HG02884 (cell line): ENCODE data around the gene CHST11.
"Not testable (repeated sequence)": the region's sequence is repeated elsewhere in the genome, so short reads cannot be mapped to it uniquely, and the experiment has no call there.

Experiments
- ATAC-seq: cut with Tn5 transposase; IDR thresholded peaks from one replicate; pipeline ENCODE4 v1.9.1; 2021; ENCODE audit warnings: mild to moderate bottlenecking, moderate library complexity; ENCODE audit not compliant: unreplicated experiment

The CHST11 gene

DNA sequence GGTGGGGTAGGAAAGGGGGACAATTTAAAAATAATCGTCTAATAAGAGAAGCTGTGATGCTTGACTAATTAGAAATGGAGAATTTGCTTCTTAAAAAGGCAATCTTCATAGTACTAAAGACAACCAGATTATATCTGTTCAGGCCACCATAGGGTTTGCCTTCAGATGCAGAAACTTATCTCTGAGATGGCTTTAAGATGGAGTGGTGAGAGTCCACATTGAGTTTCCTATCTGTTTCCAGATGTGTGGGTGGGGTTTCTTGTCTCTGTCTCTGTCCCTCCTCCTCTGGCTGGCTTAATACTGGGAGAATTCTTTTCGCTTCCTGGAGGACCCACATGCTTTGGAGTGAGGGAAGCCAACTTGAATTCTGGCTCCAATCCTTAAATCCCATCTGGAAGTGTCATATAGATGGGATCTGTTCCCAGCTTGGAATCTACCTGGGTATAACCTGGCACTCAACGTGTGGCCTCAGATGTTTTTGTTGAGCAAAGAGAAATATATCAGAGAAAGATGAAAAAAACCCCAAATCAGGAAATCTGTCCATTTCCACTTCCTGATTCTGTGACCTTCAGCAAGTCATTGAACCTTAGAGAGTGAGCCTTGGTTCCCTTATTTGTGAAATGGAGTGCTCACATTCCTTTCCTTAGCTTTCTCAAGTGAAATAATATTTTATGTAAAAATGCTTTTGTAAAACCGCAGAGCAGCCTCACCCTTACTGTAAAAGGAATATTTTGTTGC, 66.4 kb downstream of the CHST11 start:
- no peak for ATAC-seq

- ATAC-seq: no peak
Observed at GRCh38 chr12:104524034-104524832, 67.5 kb downstream of the CHST11 start.

DNA sequence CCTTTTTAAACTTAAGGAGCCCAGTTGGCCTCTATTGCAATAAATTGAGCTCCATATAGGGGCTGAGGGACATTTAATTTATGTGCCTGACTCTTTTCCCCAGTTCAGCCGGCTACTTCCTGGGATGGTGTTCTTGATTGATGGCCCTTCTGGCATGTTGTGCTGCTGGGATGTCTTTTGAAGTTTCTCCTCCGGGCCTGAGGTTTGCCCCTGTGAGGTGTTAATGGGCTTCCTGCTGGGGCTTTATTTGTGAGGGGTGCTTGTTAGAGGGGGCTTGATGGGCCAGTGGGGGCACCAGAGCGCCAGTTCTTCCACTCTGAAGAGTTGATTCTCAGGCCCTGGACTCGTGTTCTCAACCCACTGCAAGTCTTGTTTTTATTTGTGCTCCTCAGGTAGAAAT, 69.6 kb downstream of the CHST11 start:
- ATAC-seq: no peak

GRCh38 chr12:104526751-104527150, 70.0 kb downstream of the CHST11 start:
- ATAC-seq: no peak

GRCh38 chr12:104527653-104528052, 70.9 kb downstream of the CHST11 start:
- ATAC-seq: not testable (repeated sequence)

DNA sequence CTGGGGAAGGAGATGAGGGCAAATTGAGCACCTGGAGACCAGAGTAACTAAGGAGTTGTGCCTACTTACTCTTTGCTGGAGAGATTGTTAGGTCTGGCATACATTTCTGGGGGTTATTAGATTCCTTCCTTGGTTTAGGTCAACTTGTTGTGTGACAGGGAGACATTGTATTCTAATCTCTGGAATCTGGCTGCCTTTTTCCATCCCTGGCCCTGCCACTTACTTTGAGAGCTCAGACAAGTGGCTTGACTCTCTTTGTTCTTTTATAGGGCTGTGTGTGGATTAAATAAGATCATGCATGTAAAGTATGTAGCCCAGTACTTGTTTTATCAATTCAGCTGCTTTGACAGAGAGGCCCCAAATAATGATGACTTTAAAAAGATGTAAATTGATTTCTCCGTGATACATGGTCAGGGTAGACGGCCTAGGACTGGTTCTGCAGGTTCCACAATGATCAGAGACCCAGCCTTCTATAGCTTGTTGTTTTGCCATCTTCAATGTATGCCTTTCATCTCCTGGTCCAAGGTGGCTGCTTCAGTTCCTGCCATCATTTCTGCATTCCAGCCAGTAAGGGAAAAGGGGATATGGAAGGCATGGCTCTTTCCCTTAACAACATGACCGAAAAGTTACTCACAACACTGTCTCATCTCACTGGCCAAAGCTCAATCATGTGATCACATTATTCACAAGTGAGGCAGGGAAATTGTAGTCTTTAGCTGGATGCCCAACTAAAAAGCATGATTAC, 72.6 kb downstream of the CHST11 start:
- no peak for ATAC-seq

DNA sequence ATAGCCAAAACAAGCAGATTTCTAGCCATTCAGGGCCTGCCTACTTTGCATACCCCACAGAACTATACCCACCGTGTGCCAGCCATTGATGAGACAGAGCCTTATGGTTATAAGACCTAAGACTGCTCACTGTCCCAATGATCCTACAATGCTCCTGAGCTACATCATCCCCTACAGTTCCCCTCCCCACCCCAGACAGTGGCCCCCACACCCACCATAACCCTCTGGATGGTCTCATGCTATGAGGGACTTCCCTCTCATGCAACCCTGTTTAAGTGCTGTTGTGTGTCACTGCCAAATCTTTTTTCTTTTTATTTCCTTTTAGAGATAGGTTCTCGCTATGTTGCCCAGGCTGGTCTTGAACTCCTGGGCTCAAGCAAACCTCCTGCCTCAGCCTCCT, 75.9 kb downstream of the CHST11 start:
- no peak for ATAC-seq

DNA sequence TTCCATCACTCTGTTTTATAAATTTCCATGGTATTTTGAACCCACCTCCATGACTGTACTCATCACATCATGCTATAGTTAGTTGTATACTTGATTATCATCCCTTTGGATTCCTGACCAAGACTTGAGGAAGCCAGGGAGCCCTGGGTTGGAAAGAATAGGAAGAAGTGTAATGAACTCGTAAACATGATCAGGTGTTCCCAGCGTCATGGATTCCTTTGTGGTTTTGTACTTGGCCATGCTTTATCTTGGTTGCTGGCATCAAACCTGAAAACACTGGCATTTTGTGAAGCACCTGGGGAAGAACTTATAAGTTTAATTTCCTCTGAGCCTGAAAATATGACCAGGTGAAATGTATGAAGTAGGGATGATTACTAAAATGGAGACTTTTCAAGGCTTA, 76.4 kb downstream of the CHST11 start:
- no peak for ATAC-seq

DNA sequence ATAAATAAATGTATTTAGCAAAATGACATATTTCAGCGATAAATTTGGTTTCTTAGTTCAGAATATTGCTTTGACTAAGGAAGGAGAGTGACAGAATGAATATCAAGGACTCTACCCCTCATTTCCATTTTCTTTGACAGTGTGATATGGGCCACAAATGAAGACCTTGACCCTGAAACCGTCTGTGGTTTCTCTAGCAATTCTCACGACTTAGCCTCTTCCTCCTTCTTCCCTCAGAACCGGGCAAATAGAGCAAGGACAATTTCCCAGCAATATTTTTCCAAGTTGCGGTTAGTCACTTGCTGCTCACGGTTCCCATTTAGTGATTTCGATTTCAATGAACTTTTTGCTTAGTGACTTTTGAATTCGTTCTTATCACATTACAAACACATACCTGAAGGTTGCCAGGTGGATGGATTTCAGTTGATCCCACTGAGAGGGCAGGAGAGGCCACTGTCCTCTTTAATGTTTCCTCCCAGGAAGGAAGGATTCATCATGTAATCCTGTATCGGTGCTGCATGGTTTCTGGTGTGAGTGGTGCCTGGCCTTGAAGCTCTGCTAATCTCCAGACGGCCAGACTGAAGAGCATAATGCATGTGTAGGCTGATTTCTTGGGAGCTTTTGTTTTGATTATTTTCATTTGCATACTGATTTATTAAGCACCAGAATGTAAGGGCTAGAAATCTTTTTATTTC, 77.6 kb downstream of the CHST11 start:
- no peak for ATAC-seq

DNA sequence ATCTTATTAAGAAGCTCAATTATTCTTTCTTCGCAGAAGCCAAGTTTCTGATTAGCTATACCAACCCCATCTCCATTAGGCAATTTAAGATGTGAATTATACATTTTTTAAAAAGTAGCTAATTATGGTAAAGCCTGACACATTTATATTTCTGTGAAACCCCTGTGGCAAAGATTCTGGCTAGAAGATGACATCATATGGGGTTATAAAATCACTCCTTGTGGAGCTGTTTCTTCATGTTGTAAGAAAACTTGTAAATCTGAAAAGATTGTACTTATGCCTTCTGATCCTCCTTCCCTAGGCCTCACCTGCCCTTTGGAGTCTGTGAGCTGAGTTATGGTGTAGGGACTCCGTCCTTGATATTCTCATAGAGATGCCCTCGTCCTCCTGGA, 78.1 kb downstream of the CHST11 start:
- ATAC-seq: no peak

- ATAC-seq: no peak
Observed at GRCh38 chr12:104535369-104535768, 78.6 kb downstream of the CHST11 start.

DNA sequence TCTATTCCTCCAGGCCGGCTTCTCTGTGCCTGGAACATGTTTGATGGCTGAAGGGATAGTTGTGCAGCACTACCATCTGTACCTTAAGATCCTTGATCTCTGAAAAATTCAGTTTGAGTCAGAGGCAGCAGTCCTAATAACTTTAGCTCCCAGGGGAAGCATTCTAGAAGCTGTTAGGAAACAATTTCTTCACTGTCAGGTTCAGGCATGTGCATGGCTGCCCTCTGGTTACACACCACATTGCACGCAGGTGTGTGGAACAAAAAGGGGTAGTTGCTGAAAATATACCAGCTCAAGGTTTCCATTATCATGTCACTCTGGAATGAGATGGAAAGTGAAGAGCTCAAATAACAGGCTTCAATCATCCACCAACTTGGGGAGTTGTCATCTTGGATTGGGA, 80.1 kb downstream of the CHST11 start:
- ATAC-seq: no peak

DNA sequence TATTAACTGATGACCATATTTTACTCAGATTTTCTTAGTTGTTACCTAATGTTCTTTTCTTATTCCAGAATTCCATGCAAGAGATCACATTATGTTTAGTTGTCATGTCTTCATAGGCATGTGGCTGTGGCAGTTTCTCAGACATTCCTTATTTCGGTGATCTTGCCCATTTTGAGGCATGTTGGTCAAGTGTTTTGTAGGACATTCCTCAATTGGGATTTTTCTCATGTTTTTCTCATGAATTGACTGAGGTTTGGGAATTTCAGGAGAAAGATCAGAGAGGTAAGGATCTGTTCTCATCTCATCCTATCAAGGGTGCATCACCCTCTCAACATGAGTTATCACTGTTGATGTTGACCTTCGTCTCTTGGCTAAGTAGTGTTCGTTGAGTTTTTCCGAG, 81.3 kb downstream of the CHST11 start:
- no peak for ATAC-seq

DNA sequence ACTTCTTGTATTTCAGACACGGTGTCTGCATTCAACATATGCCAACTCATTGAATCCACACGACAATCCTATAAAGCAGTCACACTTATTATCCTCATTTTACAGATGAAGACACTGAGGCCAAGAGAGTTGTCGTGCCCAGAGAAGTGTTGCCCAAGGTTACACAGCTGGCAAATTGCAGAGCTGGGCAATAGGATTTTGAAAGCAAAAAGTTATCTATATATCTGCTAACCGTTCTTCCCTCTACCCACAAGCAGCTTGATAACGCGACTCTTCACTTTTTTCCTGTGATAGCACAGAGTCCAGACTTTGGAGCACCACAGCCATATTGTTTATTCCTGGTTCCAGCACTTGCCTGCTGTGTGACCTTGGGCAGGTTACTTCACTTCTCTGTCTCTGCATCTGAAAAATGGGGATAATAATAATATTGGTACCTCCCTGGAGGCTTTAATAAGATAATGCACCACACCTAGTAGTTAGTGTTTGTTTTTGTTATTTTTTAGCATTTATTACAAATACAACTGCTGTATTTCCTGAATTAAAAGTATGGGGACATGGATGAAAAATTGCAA, 82.2 kb downstream of the CHST11 start:
- ATAC-seq: no peak

DNA sequence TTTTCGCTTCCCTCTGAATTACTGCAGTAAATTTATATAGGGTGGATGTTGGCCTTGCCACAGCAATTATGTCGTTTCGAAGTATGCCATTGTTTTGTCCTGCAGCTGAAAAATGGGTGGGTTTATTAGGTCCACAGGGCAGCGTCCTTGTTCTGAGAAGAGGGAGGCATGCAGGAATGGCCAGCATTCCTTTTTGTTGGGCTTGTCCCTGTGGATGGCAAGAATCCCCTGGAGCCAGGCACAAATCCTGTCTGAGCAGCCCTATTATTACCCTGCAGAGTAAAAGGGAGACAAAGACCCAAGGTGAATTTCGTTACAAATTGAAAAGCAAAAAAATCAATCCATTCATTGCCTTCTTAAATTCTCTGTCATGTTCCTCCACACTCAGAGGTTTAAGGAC, 88.1 kb downstream of the CHST11 start:
- no peak for ATAC-seq

- no peak for ATAC-seq
Observed at GRCh38 chr12:104546575-104546974, 89.8 kb downstream of the CHST11 start.

- ATAC-seq: no peak
Observed at GRCh38 chr12:104547235-104547634, 90.5 kb downstream of the CHST11 start.

GRCh38 chr12:104549815-104550480, 93.2 kb downstream of the CHST11 start:
- no peak for ATAC-seq

DNA sequence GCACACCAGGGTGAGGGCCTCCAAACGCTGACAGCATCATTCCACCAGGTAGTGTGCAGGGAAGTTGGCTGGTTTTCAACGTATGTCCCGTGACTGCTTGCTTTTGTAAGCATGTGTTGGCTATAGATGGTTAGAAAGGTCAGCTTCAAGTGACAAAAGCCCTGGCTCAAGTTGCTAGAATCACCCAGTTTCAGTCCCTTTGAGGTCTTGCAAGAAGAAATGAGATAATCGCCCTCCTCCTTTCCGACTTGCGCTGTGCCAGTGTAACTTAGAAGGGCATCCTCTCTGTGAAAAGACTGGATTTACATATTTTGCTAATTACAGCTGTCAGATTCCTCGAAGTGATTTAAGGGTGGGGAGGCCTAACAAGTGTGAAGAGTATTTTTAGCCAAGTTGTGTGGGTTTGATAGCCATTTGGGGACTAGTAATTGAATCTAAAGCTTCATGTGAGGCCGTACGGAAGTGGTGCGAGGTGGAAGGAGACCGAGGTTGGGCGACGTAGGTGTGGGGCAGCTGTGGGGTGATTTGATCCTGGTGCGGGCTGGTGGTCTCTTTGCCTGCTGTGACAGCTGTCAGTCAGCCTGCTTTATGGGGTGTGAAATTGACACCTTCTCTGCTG, 94.7 kb downstream of the CHST11 start:
- no peak for ATAC-seq

DNA sequence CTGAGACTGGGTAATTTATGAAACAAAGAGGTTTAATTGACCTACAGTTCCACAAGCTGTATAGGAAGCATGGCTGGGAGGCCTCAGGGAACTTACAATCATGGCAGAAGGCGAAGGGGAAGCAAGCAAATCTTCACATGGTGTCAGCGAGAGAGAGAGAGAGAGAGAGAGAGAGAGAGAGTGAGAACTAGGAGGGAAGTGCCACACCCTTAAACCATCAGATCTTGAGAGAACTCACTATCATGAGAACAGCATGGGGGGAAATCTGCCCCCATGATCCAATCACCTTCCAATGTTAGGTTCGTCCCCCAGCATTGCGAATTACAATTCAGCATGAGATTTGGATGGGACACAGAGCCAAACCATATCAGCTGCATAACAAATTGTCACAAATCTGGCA, 96.7 kb downstream of the CHST11 start:
- no peak for ATAC-seq
